SK-N-SH treated with all-trans-retinoic acid at 6 μM for 48 hours (cell line): ENCODE data around the gene DNAH2.

Source experiments
- CSDC2 ChIP-seq: fragments of 250-450 bp; sonication (Bioruptor Pico); IDR thresholded peaks from 2 replicates; pipeline ENCODE4 v1.5.0; 2020; ENCODE audit warnings: mild to moderate bottlenecking, moderate library complexity
- GLIS3 ChIP-seq: fragments of 250-450 bp; sonication (Bioruptor Pico); IDR thresholded peaks from 2 replicates; pipeline ENCODE4 v1.5.0; 2020; ENCODE audit warnings: mild to moderate bottlenecking, moderate library complexity
- OSR1 ChIP-seq: fragments of 250-450 bp; sonication (Bioruptor Pico); IDR thresholded peaks from 2 replicates; pipeline ENCODE4 v1.8.0; 2022; ENCODE audit warnings: moderate library complexity, mild to moderate bottlenecking, inconsistent platforms
- PATZ1 ChIP-seq: fragments of 250-450 bp; sonication (Bioruptor Pico); IDR thresholded peaks from 2 replicates; pipeline ENCODE4 v1.8.0; 2020; ENCODE audit warnings: mild to moderate bottlenecking, moderate library complexity, borderline replicate concordance
- RARB ChIP-seq: fragments of 250-450 bp; sonication (Bioruptor Pico); IDR thresholded peaks from 2 replicates; pipeline ENCODE4 v1.8.0; 2021; ENCODE audit warnings: mild to moderate bottlenecking, moderate library complexity
- SNAI2 ChIP-seq: fragments of 250-450 bp; sonication (Bioruptor Pico); IDR thresholded peaks from 2 replicates; pipeline ENCODE4 v1.5.0; 2020; ENCODE audit warnings: mild to moderate bottlenecking, moderate library complexity
- TCF4 ChIP-seq: fragments of 250-450 bp; sonication (Bioruptor Pico); IDR thresholded peaks from 2 replicates; pipeline ENCODE4 v1.8.0; 2021; ENCODE audit warnings: mild to moderate bottlenecking, moderate library complexity, borderline replicate concordance
- TOX ChIP-seq: fragments of 250-450 bp; sonication (Bioruptor Pico); IDR thresholded peaks from 2 replicates; pipeline ENCODE4 v1.8.0; 2021; ENCODE audit warnings: mild to moderate bottlenecking, moderate library complexity, borderline replicate concordance
- ZFP30 ChIP-seq: fragments of 450-650 bp; formaldehyde crosslinking; IDR thresholded peaks from 2 replicates; pipeline ENCODE4 v1.5.0; 2022; ENCODE audit warnings: mild to moderate bottlenecking, moderate library complexity
- ZNF70 ChIP-seq: fragments of 450-650 bp; formaldehyde crosslinking; IDR thresholded peaks from 2 replicates; pipeline ENCODE4 v1.5.0; 2020; ENCODE audit warnings: mild to moderate bottlenecking, moderate library complexity
- TF ChIP-seq, protein P1 (sequence below): fragments of 250-450 bp; sonication (Bioruptor Pico); IDR thresholded peaks from 2 replicates; pipeline ENCODE4 v1.5.0; 2020; ENCODE audit warnings: mild to moderate bottlenecking, moderate library complexity

GRCh38 chr17:7882068-7882467, 164.5 kb downstream of the DNAH2 start:
- TF ChIP-seq, protein P1, sequence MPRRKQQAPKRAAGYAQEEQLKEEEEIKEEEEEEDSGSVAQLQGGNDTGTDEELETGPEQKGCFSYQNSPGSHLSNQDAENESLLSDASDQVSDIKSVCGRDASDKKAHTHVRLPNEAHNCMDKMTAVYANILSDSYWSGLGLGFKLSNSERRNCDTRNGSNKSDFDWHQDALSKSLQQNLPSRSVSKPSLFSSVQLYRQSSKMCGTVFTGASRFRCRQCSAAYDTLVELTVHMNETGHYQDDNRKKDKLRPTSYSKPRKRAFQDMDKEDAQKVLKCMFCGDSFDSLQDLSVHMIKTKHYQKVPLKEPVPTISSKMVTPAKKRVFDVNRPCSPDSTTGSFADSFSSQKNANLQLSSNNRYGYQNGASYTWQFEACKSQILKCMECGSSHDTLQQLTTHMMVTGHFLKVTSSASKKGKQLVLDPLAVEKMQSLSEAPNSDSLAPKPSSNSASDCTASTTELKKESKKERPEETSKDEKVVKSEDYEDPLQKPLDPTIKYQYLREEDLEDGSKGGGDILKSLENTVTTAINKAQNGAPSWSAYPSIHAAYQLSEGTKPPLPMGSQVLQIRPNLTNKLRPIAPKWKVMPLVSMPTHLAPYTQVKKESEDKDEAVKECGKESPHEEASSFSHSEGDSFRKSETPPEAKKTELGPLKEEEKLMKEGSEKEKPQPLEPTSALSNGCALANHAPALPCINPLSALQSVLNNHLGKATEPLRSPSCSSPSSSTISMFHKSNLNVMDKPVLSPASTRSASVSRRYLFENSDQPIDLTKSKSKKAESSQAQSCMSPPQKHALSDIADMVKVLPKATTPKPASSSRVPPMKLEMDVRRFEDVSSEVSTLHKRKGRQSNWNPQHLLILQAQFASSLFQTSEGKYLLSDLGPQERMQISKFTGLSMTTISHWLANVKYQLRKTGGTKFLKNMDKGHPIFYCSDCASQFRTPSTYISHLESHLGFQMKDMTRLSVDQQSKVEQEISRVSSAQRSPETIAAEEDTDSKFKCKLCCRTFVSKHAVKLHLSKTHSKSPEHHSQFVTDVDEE, result no peak
- TF ChIP-seq ZNF70 (CRISPR knock-in tag) (no peak), RARB (CRISPR knock-in tag) (no peak), PATZ1 (no peak), GLIS3 (CRISPR knock-in tag) (no peak), TCF4 (CRISPR knock-in tag) (no peak), OSR1 (no peak), ZFP30 (CRISPR knock-in tag) (no peak), CSDC2 (CRISPR knock-in tag) (no peak), SNAI2 (CRISPR knock-in tag) (no peak), TOX (CRISPR knock-in tag) (no peak)
